Cardiac muscle cell (in vitro differentiated cells and primary cell): Measurements from ENCODE around the gene PARN. TPM values are rescaled to one million over a fixed set of nuclear protein-coding genes. Genes with fewer than 3 reads are reported as not detected.

Source experiments
- DNase-seq, 2 donors: peaks; one replicate each; pipeline versions ENCODE4 v3.0.0 to v3.0.0-alpha.2; 2010 to 2017; ENCODE audit warnings: low read depth in 1 of 2, low spot score in 1 of 2
- H3K27ac ChIP-seq: fragments of 200-600 bp; sonication (generic); 2 replicates; pipeline ENCODE4 v1.5.1; 2016
- H3K27me3 ChIP-seq: fragments of 200-600 bp; sonication (generic); 2 replicates; pipeline ENCODE4 v1.6.0; 2016; ENCODE audit warnings: control low read depth
- H3K36me3 ChIP-seq: fragments of 200-600 bp; sonication (generic); 2 replicates; pipeline ENCODE4 v1.5.1; 2016; ENCODE audit warnings: control low read depth
- H3K4me1 ChIP-seq: fragments of 200-600 bp; sonication (generic); 2 replicates; pipeline ENCODE4 v1.8.1; 2017; ENCODE audit warnings: low read depth, mild to moderate bottlenecking, mixed run types
- H3K4me3 ChIP-seq: fragments of 200-600 bp; sonication (generic); 2 replicates; pipeline ENCODE4 v1.5.1; 2016; ENCODE audit warnings: mild to moderate bottlenecking
- H3K9me3 ChIP-seq: fragments of 200-600 bp; sonication (generic); 2 replicates; pipeline ENCODE4 v1.5.1; 2017; ENCODE audit warnings: low read depth, mild to moderate bottlenecking, control low read depth
- polyA plus RNA-seq: library from polyadenylated mRNA; unstranded; fragments of >200 nt; fragmentation: Nextera tagmentation; extraction: Ambion mirVana; gene quantifications from 2 replicates; pipeline ENCODE4 v1.2.1, GENCODE V29; 2016
- total RNA-seq: library from RNA; depleted of rRNA; stranded (reverse); fragments of >200 nt; gene quantifications from 2 replicates; pipeline ENCODE4 v1.2.3, GENCODE V29; 2016
- TF ChIP-seq, protein P1 (sequence below): IDR thresholded peaks from 2 replicates; pipeline ENCODE4 v1.5.1; 2012; ENCODE audit warnings: low read depth, mild to moderate bottlenecking, low read length

Gene PARN
- total and polyA plus RNA-seq, 2 experiments from 2014 or later, result 22.4 to 36.3 TPM

- no peaks in the 10 kb centered on the region for H3K36me3 ChIP-seq
- TF ChIP-seq, protein P1, sequence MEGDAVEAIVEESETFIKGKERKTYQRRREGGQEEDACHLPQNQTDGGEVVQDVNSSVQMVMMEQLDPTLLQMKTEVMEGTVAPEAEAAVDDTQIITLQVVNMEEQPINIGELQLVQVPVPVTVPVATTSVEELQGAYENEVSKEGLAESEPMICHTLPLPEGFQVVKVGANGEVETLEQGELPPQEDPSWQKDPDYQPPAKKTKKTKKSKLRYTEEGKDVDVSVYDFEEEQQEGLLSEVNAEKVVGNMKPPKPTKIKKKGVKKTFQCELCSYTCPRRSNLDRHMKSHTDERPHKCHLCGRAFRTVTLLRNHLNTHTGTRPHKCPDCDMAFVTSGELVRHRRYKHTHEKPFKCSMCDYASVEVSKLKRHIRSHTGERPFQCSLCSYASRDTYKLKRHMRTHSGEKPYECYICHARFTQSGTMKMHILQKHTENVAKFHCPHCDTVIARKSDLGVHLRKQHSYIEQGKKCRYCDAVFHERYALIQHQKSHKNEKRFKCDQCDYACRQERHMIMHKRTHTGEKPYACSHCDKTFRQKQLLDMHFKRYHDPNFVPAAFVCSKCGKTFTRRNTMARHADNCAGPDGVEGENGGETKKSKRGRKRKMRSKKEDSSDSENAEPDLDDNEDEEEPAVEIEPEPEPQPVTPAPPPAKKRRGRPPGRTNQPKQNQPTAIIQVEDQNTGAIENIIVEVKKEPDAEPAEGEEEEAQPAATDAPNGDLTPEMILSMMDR, result no peak
- H3K4me1 ChIP-seq, result peaks cover 28% of the 10 kb centered on the region
- no peak overlapping the region for H3K27ac ChIP-seq
- no peak overlapping the region for H3K4me3 ChIP-seq
- no peaks in the 10 kb centered on the region for H3K27me3 ChIP-seq
- no peak for DNase-seq
- H3K9me3 ChIP-seq, result no peaks in the 10 kb centered on the region
These were observed 130.9 kb downstream of the PARN start for GRCh38 chr16:14499110-14499509.

DNA sequence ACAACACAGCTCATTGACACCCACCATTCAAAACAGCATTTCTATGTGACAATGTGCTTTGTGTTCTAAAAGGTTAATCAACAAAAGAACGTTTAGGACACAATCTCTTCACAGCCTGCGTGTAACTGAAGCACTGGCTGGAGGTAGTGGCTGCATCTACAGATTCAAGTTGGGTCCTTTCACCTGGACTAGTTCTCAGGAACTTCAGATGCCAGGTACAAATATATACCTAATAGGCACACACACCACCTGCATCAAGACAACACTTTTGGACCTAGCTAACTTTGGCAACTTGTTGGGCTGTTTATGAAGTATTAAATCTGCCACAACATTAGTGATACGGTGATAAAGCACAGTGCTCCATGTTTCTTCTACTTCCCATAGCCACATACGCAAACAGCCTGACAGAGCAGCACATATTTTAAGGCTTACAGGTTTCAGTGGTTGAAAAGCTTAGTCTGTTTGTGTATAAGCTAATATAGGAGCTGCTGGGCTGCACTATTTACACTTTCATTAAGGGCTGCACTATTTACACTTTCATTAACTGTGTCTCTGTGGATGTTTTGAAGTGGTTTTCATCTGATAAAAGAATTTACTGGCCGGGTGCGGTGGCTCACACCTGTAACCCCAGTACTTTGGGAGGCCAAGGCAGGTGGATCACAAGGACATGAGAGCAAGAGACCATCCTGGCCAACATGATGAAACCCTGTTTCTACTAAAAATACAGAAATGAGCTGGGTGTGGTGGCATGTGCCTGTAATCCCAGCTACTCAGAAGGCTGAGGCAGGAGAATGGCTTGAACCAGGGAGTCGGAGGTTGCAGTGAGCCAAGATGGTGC lies 132.6 kb downstream of the PARN start:
- no peaks in the 10 kb centered on the region for H3K36me3 ChIP-seq

DNA sequence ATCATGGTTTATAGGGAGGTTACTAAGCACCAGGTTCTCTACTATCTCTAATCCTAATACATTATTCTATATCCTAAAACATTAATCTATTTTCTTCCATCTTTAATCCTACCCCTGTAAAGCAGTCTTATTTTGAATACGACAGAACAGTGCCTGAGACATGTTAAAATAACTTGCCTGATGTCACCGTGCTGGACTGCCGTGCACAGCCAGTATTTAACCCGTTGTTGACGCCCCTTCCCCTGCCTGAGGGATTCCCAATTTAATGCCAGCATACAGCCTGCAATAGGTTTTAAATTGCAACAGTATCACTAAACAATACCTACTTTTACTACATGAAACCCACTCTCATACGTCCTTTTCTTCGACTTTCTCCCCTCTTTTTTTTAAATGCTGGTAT lies 133.3 kb downstream of the PARN start:
- H3K27ac ChIP-seq, result peak overlapping the region; percentile 39
- TF ChIP-seq, protein P1, result no peak
- no peak overlapping the region for H3K4me3 ChIP-seq
- no peaks in the 10 kb centered on the region for H3K9me3 ChIP-seq
- H3K4me1 ChIP-seq, result peaks cover 22% of the 10 kb centered on the region
- no peaks in the 10 kb centered on the region for H3K36me3 ChIP-seq
- DNase-seq, result no peak
- H3K27me3 ChIP-seq, result no peaks in the 10 kb centered on the region

More for the DNA sequence above, 132.6 kb downstream of the PARN start:
- H3K9me3 ChIP-seq, result no peaks in the 10 kb centered on the region
- DNase-seq, result no peak
- H3K4me3 ChIP-seq, result no peak overlapping the region
- H3K4me1 ChIP-seq, result peaks cover 21% of the 10 kb centered on the region
- no peaks in the 10 kb centered on the region for H3K27me3 ChIP-seq
- H3K27ac ChIP-seq, result no peak overlapping the region
- TF ChIP-seq, protein P1, result no peak

DNA sequence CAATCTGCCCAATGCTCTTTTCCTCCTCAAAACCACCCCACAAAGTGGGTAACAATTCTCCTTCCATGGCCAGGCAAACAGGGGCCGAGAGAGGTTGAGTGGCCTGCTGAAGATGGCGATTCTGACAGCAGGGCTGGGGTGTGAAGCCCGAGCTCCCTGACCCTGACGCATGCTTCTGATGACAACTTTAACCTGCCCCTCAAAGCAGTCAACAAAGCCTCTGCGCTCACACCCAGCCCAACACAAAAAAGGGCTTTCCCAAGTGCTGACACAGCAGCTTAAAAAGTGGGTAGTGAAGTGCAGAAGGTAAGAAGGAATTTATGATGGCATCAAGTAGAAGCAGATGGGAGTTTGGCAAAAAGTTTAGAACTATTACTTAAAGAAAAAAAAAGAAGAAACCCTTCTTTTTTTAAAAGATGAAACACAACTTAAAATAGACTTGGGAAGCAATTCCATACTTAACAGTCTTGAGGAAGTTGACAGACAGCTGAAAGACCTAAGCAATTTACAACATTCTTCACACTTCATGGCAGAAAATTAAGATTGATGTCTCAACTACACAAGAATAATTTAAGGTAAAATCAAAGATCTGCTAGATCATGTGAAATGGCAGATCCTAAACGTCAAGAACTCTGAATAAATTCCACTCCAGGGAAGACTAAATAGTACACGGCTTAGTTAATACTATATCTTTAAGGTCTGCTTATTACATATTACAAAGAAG lies 133.9 kb downstream of the PARN start:
- Histone ChIP-seq H3K27me3 (no peaks in the 10 kb centered on the region), H3K4me3 (no peak overlapping the region), H3K9me3 (no peaks in the 10 kb centered on the region), H3K36me3 (no peaks in the 10 kb centered on the region), H3K4me1 (peaks cover 20% of the 10 kb centered on the region), H3K27ac (peak overlapping the region; percentile 39)
- TF ChIP-seq, protein P1, result no peak
- DNase-seq, result peak in 1 of 2 donors; percentile 80

DNA sequence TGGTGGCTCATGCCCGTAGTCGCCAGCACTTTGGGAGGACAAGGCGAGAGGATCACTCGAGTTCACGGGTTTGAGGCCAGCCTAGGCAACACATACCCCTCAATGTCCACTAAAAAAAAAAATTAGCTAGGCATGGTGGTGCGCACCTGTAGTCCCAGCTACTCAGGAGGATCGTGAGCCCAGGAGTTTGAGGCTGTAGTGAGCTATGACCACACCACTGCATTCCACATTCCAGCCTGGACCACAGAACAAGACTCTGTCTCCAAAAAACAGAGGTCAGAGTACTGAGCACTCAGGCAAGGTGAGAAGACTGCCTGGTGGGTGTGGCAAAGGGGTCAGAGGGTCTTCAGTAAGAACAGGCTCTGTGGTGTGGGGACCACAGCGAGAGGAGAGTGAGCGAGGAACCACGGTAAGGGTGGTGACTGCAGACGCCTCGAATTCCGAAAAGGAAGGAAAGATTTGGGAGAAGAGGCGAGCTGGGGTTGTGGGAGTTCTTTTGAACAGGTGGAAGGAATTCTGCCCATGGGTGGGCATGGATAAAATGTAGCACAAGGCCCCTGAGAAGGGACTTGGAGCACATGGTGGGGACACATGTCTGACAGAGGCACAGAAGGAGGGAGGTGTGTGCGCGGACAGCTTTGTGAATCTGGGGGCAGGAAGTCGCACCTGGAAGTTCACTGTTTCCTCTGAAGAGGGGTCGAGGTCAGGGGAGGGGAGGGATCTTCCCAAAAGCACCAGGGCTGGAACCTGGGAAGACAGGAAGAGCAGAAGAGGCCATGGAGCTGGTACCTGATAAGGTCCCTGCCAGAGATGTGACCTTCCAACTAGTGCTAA lies 134.6 kb downstream of the PARN start:
- TF ChIP-seq, protein P1, result no peak
- no peak overlapping the region for H3K4me3 ChIP-seq
- DNase-seq, result no peak
- H3K27ac ChIP-seq, result no peak overlapping the region
- H3K36me3 ChIP-seq, result no peaks in the 10 kb centered on the region
- peaks cover 20% of the 10 kb centered on the region for H3K4me1 ChIP-seq
- H3K27me3 ChIP-seq, result no peaks in the 10 kb centered on the region
- H3K9me3 ChIP-seq, result no peaks in the 10 kb centered on the region
